CD4-positive, CD25-positive, alpha-beta regulatory T cell (primary cell): ENCODE data around the gene CTPS1. TPM values are rescaled to one million over a fixed set of nuclear protein-coding genes. Genes with fewer than 3 reads are reported as not detected.
A peak's percentile ranks its signal among the peaks of the same experiment; 100 is the strongest.

Experiments
- ATAC-seq, 2 donors: fragments of 150-1000 bp; cut with Tn5 transposase; one replicate each; pipeline ENCODE4 v1.10.0; 2021; ENCODE audit warnings: low read depth in 2 of 2, moderate number of reproducible peaks in 2 of 2, moderate library complexity in 1 of 2
- DNase-seq, 3 donors: peaks; one replicate each; pipeline versions ENCODE4 v3.0.0 to v3.0.0-alpha.2; 2012 to 2022; ENCODE audit warnings: mixed read lengths in 1 of 3
- H3K27ac ChIP-seq: one replicate; pipeline ENCODE4 v1.7.0; 2013; ENCODE audit warnings: mild to moderate bottlenecking, low read length; ENCODE audit not compliant: insufficient read depth, poor library complexity, severe bottlenecking
- H3K27me3 ChIP-seq: one replicate; pipeline ENCODE4 v1.7.0; 2013; ENCODE audit warnings: low read length; ENCODE audit not compliant: control insufficient read depth, insufficient read depth
- H3K36me3 ChIP-seq: one replicate; pipeline ENCODE4 v1.7.0; 2013; ENCODE audit warnings: mild to moderate bottlenecking, low read length, moderate library complexity; ENCODE audit not compliant: control insufficient read depth, insufficient read depth
- H3K4me1 ChIP-seq: 2 replicates; pipeline ENCODE4 v1.7.0; 2013; ENCODE audit warnings: mild to moderate bottlenecking, low read length; ENCODE audit not compliant: insufficient read depth, control insufficient read depth, poor library complexity, severe bottlenecking
- H3K4me3 ChIP-seq: one replicate; pipeline ENCODE4 v1.7.0; 2013; ENCODE audit warnings: low read depth, mild to moderate bottlenecking, low read length, moderate library complexity
- H3K9me3 ChIP-seq, 2 experiments: 1 replicate in 1 of 2; 2 replicates in 1 of 2; pipeline ENCODE4 v1.7.0; 2013; ENCODE audit warnings: low read length in 2 of 2, mild to moderate bottlenecking in 1 of 2, moderate library complexity in 1 of 2; ENCODE audit not compliant: control insufficient read depth in 2 of 2
- H3K27ac Mint-ChIP-seq, 3 donors: one replicate each; pipeline ENCODE4 v1.8.0; 2020 to 2022; ENCODE audit warnings: mild to moderate bottlenecking in 3 of 3, mixed read lengths in 3 of 3, moderate library complexity in 2 of 3
- H3K27me3 Mint-ChIP-seq: one replicate; pipeline ENCODE4 v1.8.0; 2022; ENCODE audit warnings: mild to moderate bottlenecking, mixed read lengths
- H3K36me3 Mint-ChIP-seq: one replicate; pipeline ENCODE4 v1.8.0; 2020; ENCODE audit warnings: mixed read lengths
- H3K4me1 Mint-ChIP-seq, 4 donors: one replicate each; pipeline ENCODE4 v1.8.0; 2020 to 2022; ENCODE audit warnings: mixed read lengths in 4 of 4, mild to moderate bottlenecking in 1 of 4
- H3K4me3 Mint-ChIP-seq, 4 donors: one replicate each; pipeline ENCODE4 v1.8.0; 2020 to 2022; ENCODE audit warnings: mild to moderate bottlenecking in 4 of 4, mixed read lengths in 4 of 4, moderate library complexity in 3 of 4
- H3K9me3 Mint-ChIP-seq, 7 donors: one replicate each; pipeline ENCODE4 v1.8.0; 2020 to 2022; ENCODE audit warnings: mixed read lengths in 7 of 7, mild to moderate bottlenecking in 3 of 7, moderate library complexity in 2 of 7
- polyA plus RNA-seq, 4 donors: library from polyadenylated mRNA; unstranded; fragments of 300-500 nt; fragmentation: Illumina TruSeq; gene quantifications; one replicate each; pipeline ENCODE4 v1.2.3, GENCODE V29; 2021
- total RNA-seq: library from RNA; stranded (reverse); gene quantifications from one replicate; pipeline ENCODE4 v1.2.3, GENCODE V29; 2022

The CTPS1 gene
- total and polyA plus RNA-seq, 5 donors from 2014 or later, result 12.5 to 42.5 (median 13.5) TPM

- no peaks in the 10 kb centered on the region for H3K27me3 Mint-ChIP-seq
- DNase-seq, result peak; percentile 73 to 93 (median 88)
- peaks cover 13% of the 10 kb centered on the region for H3K4me1 ChIP-seq
- H3K36me3 Mint-ChIP-seq, result peaks cover 64% of the 10 kb centered on the region
- H3K27ac Mint-ChIP-seq, result peak overlapping the region; percentile 79 to 95 (median 79)
- no peaks in the 10 kb centered on the region for H3K9me3 ChIP-seq
- peak; percentile 100 for ATAC-seq
- peak overlapping the region in 3 of 4 donors; percentile 2 to 28 (median 6) for H3K4me3 Mint-ChIP-seq
- peaks cover 12 to 29% (median 20%) of the 10 kb centered on the region in 4 donors for H3K4me1 Mint-ChIP-seq
- H3K27me3 ChIP-seq, result no peaks in the 10 kb centered on the region
- H3K9me3 Mint-ChIP-seq, result no peaks in the 10 kb centered on the region
- H3K36me3 ChIP-seq, result peaks cover 65% of the 10 kb centered on the region
- H3K27ac ChIP-seq, result peak overlapping the region; percentile 45
- H3K4me3 ChIP-seq, result peak overlapping the region; percentile 7
Measured at GRCh38 chr1:41003640-41004220, 24.2 kb downstream of the CTPS1 start.

- Mint-ChIP-seq H3K4me3 (no peak overlapping the region), H3K27ac (no peak overlapping the region), H3K27me3 (no peaks in the 10 kb centered on the region), H3K36me3 (peaks cover 60% of the 10 kb centered on the region), H3K4me1 (peaks cover 7 to 29% (median 20%) of the 10 kb centered on the region in 4 donors), H3K9me3 (no peaks in the 10 kb centered on the region)
- Histone ChIP-seq H3K27ac (no peak overlapping the region), H3K4me3 (no peak overlapping the region), H3K9me3 (no peaks in the 10 kb centered on the region), H3K4me1 (peaks cover 13% of the 10 kb centered on the region), H3K27me3 (no peaks in the 10 kb centered on the region), H3K36me3 (peaks cover 72% of the 10 kb centered on the region)
- DNase-seq, result no peak
- ATAC-seq, result no peak
Measured at GRCh38 chr1:41005876-41006275, 26.4 kb downstream of the CTPS1 start.

- H3K27ac Mint-ChIP-seq, result peak overlapping the region in 1 of 3 donors; percentile 60
Measured at GRCh38 chr1:41006942-41007865, 27.7 kb downstream of the CTPS1 start.

GRCh38 chr1:41009466-41009865, 30.0 kb downstream of the CTPS1 start:
- H3K36me3 Mint-ChIP-seq, result peaks cover 61% of the 10 kb centered on the region

More at GRCh38 chr1:41006942-41007865, 27.7 kb downstream of the CTPS1 start:
- DNase-seq (no peak), ATAC-seq (no peak)
- no peak overlapping the region for H3K27ac ChIP-seq
- H3K4me1 Mint-ChIP-seq, result peaks cover 7 to 21% (median 15%) of the 10 kb centered on the region in 4 donors
- peaks cover 68% of the 10 kb centered on the region for H3K36me3 Mint-ChIP-seq
- no peak overlapping the region for H3K4me3 ChIP-seq
- no peaks in the 10 kb centered on the region for H3K9me3 Mint-ChIP-seq
- peaks cover 73% of the 10 kb centered on the region for H3K36me3 ChIP-seq
- no peak overlapping the region for H3K4me3 Mint-ChIP-seq
- H3K4me1 ChIP-seq, result peaks cover 13% of the 10 kb centered on the region
- no peaks in the 10 kb centered on the region for H3K27me3 Mint-ChIP-seq
- H3K9me3 ChIP-seq, result no peaks in the 10 kb centered on the region
- no peaks in the 10 kb centered on the region for H3K27me3 ChIP-seq

GRCh38 chr1:41010345-41010744, 30.8 kb downstream of the CTPS1 start:
- ATAC-seq (no peak), DNase-seq (no peak)
- Mint-ChIP-seq H3K27ac (no peak overlapping the region), H3K27me3 (no peaks in the 10 kb centered on the region), H3K4me3 (no peak overlapping the region), H3K36me3 (peaks cover 68% of the 10 kb centered on the region), H3K9me3 (no peaks in the 10 kb centered on the region), H3K4me1 (peaks cover 0 to 10% (median 5%) of the 10 kb centered on the region in 4 donors)
- Histone ChIP-seq H3K36me3 (peaks cover 72% of the 10 kb centered on the region), H3K4me3 (no peak overlapping the region), H3K9me3 (no peaks in the 10 kb centered on the region), H3K27ac (no peak overlapping the region), H3K27me3 (no peaks in the 10 kb centered on the region), H3K4me1 (no peaks in the 10 kb centered on the region)

More at GRCh38 chr1:41009466-41009865, 30.0 kb downstream of the CTPS1 start:
- Mint-ChIP-seq H3K27ac (peak overlapping the region in 1 of 3 donors; percentile 39), H3K9me3 (no peaks in the 10 kb centered on the region), H3K4me1 (peaks cover 0 to 5% (median 2%) of the 10 kb centered on the region in 4 donors), H3K27me3 (no peaks in the 10 kb centered on the region), H3K4me3 (no peak overlapping the region)
- ATAC-seq (no peak), DNase-seq (no peak)
- no peaks in the 10 kb centered on the region for H3K9me3 ChIP-seq
- H3K27ac ChIP-seq, result no peak overlapping the region
- H3K4me1 ChIP-seq, result no peaks in the 10 kb centered on the region
- no peaks in the 10 kb centered on the region for H3K27me3 ChIP-seq
- no peak overlapping the region for H3K4me3 ChIP-seq
- H3K36me3 ChIP-seq, result peaks cover 71% of the 10 kb centered on the region

- Mint-ChIP-seq H3K9me3 (no peaks in the 10 kb centered on the region), H3K4me1 (peaks cover 0 to 10% (median 5%) of the 10 kb centered on the region in 4 donors), H3K27me3 (no peaks in the 10 kb centered on the region), H3K4me3 (no peak overlapping the region), H3K27ac (no peak overlapping the region), H3K36me3 (peaks cover 46% of the 10 kb centered on the region)
- Histone ChIP-seq H3K36me3 (peaks cover 48% of the 10 kb centered on the region), H3K9me3 (no peaks in the 10 kb centered on the region), H3K4me1 (no peaks in the 10 kb centered on the region), H3K27me3 (no peaks in the 10 kb centered on the region), H3K27ac (no peak overlapping the region), H3K4me3 (no peak overlapping the region)
- ATAC-seq (no peak), DNase-seq (no peak)
Measured at GRCh38 chr1:41013024-41013423, 33.5 kb downstream of the CTPS1 start.

- DNase-seq, result no peak
- H3K36me3 Mint-ChIP-seq, result peaks cover 38% of the 10 kb centered on the region
- Histone ChIP-seq H3K4me1 (no peaks in the 10 kb centered on the region), H3K27ac (no peak overlapping the region), H3K27me3 (no peaks in the 10 kb centered on the region), H3K9me3 (no peaks in the 10 kb centered on the region), H3K4me3 (no peak overlapping the region), H3K36me3 (peaks cover 43% of the 10 kb centered on the region)
- no peak overlapping the region for H3K27ac Mint-ChIP-seq
- H3K4me3 Mint-ChIP-seq, result peak overlapping the region in 1 of 4 donors; percentile 27
- H3K9me3 Mint-ChIP-seq, result no peaks in the 10 kb centered on the region
- peaks cover 0 to 10% (median 5%) of the 10 kb centered on the region in 4 donors for H3K4me1 Mint-ChIP-seq
- no peaks in the 10 kb centered on the region for H3K27me3 Mint-ChIP-seq
- no peak for ATAC-seq
Measured at GRCh38 chr1:41013796-41014195, 34.3 kb downstream of the CTPS1 start.
